GM23338 (cell line): ENCODE results near the gene TTC28.

Experiments used
- EZH2 ChIP-seq: fragments of 200-600 bp; sonication (generic); IDR thresholded peaks from one replicate; pipeline ENCODE4 v1.8.0; 2017; ENCODE audit warnings: antibody characterized with exemption, mild to moderate bottlenecking, low read depth; ENCODE audit not compliant: unreplicated experiment
- EZH2phosphoT487 ChIP-seq: fragments of 200-600 bp; sonication (generic); IDR thresholded peaks from one replicate; pipeline ENCODE4 v1.8.1; 2018; ENCODE audit warnings: antibody characterized with exemption; ENCODE audit not compliant: unreplicated experiment
- JUNB ChIP-seq: IDR thresholded peaks from one replicate; pipeline ENCODE4 v1.6.1; 2016; ENCODE audit warnings: antibody characterized with exemption; ENCODE audit not compliant: unreplicated experiment
- NANOG ChIP-seq: IDR thresholded peaks from 2 replicates; pipeline ENCODE4 v1.6.1; 2016; ENCODE audit warnings: antibody characterized with exemption, borderline replicate concordance
- POLR2AphosphoS5 ChIP-seq: IDR thresholded peaks from 2 replicates; pipeline ENCODE4 v1.6.1; 2016; ENCODE audit warnings: antibody characterized with exemption, low read depth
- ZNF114 ChIP-seq: fragments of 250-450 bp; sonication (Bioruptor Pico); IDR thresholded peaks from 2 replicates; pipeline ENCODE4 v1.5.0; 2020; ENCODE audit warnings: mild to moderate bottlenecking, moderate library complexity
- ZNF331 ChIP-seq: fragments of 250-450 bp; sonication (Bioruptor Pico); IDR thresholded peaks from 2 replicates; pipeline ENCODE4 v1.5.0; 2020; ENCODE audit warnings: low read depth, mild to moderate bottlenecking, moderate library complexity
- TF ChIP-seq, protein P1 (sequence below), 2 experiments: fragments of 200-600 bp in 1 of 2; sonication (generic) in 1 of 2; conservative IDR thresholded peaks; 2 replicates each; pipeline versions ENCODE4 v1.5.1 to v1.6.1; 2016 to 2017; ENCODE audit warnings: antibody characterized with exemption in 2 of 2, low read depth in 2 of 2, mild to moderate bottlenecking in 2 of 2, moderate library complexity in 1 of 2
- TF ChIP-seq, protein P2 (sequence below): IDR thresholded peaks from one replicate; pipeline ENCODE4 v1.6.1; 2018; ENCODE audit warnings: antibody characterized with exemption; ENCODE audit not compliant: unreplicated experiment

DNA sequence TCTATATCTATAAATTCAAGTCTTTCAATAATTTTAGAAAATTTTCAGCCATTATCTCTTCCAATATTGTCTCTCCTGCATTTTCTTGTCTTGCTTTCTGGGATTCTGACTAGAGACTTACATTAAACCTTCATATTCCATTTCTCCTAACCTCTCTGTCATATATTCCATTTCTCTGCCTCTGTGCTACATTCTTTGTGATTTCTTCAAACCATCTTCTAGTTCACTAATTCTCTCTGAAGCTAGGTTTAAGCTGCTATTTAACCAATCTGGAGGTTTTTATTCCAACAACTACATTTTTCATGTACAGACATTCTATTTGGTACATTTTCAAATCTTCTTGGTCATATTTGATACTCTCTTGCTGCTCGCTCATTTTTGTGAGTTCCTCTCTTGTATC lies 122.5 kb downstream of the TTC28 start:
- TF ChIP-seq JUNB, result no peak
- TF ChIP-seq, protein P1, sequence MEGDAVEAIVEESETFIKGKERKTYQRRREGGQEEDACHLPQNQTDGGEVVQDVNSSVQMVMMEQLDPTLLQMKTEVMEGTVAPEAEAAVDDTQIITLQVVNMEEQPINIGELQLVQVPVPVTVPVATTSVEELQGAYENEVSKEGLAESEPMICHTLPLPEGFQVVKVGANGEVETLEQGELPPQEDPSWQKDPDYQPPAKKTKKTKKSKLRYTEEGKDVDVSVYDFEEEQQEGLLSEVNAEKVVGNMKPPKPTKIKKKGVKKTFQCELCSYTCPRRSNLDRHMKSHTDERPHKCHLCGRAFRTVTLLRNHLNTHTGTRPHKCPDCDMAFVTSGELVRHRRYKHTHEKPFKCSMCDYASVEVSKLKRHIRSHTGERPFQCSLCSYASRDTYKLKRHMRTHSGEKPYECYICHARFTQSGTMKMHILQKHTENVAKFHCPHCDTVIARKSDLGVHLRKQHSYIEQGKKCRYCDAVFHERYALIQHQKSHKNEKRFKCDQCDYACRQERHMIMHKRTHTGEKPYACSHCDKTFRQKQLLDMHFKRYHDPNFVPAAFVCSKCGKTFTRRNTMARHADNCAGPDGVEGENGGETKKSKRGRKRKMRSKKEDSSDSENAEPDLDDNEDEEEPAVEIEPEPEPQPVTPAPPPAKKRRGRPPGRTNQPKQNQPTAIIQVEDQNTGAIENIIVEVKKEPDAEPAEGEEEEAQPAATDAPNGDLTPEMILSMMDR (conservative IDR thresholded peaks at IDR 0.05; ENCODE audit: low read depth in 2 of 2), result no peak
- TF ChIP-seq, protein P2, sequence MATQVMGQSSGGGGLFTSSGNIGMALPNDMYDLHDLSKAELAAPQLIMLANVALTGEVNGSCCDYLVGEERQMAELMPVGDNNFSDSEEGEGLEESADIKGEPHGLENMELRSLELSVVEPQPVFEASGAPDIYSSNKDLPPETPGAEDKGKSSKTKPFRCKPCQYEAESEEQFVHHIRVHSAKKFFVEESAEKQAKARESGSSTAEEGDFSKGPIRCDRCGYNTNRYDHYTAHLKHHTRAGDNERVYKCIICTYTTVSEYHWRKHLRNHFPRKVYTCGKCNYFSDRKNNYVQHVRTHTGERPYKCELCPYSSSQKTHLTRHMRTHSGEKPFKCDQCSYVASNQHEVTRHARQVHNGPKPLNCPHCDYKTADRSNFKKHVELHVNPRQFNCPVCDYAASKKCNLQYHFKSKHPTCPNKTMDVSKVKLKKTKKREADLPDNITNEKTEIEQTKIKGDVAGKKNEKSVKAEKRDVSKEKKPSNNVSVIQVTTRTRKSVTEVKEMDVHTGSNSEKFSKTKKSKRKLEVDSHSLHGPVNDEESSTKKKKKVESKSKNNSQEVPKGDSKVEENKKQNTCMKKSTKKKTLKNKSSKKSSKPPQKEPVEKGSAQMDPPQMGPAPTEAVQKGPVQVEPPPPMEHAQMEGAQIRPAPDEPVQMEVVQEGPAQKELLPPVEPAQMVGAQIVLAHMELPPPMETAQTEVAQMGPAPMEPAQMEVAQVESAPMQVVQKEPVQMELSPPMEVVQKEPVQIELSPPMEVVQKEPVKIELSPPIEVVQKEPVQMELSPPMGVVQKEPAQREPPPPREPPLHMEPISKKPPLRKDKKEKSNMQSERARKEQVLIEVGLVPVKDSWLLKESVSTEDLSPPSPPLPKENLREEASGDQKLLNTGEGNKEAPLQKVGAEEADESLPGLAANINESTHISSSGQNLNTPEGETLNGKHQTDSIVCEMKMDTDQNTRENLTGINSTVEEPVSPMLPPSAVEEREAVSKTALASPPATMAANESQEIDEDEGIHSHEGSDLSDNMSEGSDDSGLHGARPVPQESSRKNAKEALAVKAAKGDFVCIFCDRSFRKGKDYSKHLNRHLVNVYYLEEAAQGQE, result no peak
- TF ChIP-seq EZH2, result no peak
- TF ChIP-seq POLR2AphosphoS5, result no peak
- no peak for TF ChIP-seq EZH2phosphoT487
- TF ChIP-seq ZNF331 (CRISPR knock-in tag), result no peak
- no peak for TF ChIP-seq ZNF114 (CRISPR knock-in tag)
- TF ChIP-seq NANOG, result no peak
